Gastroesophageal sphincter (tissue), 3 donors: ENCODE measurements around the gene TAS1R1.

Source experiments
- POLR2A ChIP-seq, 2 donors: fragments of 450-650 bp; IDR thresholded peaks; one replicate each; pipeline ENCODE4 v1.6.1; 2017; ENCODE audit warnings: antibody characterized with exemption in 2 of 2, mild to moderate bottlenecking in 2 of 2, moderate library complexity in 1 of 2
- TF ChIP-seq, protein P1 (sequence below), 4 experiments: fragments of 200-600 bp in 2 of 4; fragments of 450-650 bp in 2 of 4; sonication (generic) in 1 of 4; IDR thresholded peaks; one replicate each; pipeline ENCODE4 v1.5.1; 2017 to 2019; ENCODE audit warnings: antibody characterized with exemption in 4 of 4, mild to moderate bottlenecking in 2 of 4, moderate library complexity in 2 of 4

DNA sequence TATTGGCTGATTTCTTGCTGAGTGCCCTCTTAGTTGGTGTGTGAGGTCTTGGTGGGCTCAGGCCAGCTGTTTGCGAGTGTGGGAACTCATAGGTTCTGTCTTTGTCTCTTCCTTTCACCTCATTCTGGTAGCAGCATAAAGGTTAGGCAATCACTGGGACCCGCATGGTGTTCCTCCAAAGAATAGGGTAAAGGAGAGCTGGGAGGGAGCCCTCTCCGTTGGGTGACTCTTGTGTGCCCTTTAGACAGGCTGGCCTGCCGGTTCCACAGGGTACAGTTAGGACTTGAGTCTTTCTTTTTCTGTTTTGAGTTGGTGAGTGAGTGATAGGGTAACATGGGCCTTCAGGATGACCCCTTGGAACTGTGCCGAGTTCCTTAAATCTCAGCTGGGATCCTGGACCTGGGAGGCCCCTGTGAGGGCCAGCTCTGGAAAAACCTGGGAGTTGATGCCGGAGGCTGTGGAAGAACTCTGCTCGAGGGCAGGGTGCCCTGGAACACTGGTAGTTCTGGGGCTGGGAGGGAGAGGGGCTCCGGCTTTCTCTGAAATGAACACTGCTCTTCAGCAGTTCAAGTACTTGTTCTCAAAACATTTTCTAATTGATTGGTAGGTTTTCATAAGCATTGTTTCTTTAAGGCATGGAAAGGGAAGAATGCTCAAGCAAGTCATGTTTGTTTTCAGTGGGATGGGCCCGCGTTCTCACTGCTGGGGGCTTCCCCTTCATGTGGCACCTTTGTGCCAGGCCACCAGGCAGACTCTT, 67.5 kb downstream of the TAS1R1 start:
- TF ChIP-seq, protein P1, sequence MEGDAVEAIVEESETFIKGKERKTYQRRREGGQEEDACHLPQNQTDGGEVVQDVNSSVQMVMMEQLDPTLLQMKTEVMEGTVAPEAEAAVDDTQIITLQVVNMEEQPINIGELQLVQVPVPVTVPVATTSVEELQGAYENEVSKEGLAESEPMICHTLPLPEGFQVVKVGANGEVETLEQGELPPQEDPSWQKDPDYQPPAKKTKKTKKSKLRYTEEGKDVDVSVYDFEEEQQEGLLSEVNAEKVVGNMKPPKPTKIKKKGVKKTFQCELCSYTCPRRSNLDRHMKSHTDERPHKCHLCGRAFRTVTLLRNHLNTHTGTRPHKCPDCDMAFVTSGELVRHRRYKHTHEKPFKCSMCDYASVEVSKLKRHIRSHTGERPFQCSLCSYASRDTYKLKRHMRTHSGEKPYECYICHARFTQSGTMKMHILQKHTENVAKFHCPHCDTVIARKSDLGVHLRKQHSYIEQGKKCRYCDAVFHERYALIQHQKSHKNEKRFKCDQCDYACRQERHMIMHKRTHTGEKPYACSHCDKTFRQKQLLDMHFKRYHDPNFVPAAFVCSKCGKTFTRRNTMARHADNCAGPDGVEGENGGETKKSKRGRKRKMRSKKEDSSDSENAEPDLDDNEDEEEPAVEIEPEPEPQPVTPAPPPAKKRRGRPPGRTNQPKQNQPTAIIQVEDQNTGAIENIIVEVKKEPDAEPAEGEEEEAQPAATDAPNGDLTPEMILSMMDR (IDR thresholded peaks at IDR 0.05), result no peak
- TF ChIP-seq POLR2A (IDR thresholded peaks at IDR 0.05), result no peak
